ENCODE data around the gene OR1D2.
"Not testable (repeated sequence)": the region's sequence is repeated elsewhere in the genome, so short reads cannot be mapped to it uniquely, and the experiment has no call there.

OR1D2 gene, protein sequence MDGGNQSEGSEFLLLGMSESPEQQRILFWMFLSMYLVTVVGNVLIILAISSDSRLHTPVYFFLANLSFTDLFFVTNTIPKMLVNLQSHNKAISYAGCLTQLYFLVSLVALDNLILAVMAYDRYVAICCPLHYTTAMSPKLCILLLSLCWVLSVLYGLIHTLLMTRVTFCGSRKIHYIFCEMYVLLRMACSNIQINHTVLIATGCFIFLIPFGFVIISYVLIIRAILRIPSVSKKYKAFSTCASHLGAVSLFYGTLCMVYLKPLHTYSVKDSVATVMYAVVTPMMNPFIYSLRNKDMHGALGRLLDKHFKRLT

DNA sequence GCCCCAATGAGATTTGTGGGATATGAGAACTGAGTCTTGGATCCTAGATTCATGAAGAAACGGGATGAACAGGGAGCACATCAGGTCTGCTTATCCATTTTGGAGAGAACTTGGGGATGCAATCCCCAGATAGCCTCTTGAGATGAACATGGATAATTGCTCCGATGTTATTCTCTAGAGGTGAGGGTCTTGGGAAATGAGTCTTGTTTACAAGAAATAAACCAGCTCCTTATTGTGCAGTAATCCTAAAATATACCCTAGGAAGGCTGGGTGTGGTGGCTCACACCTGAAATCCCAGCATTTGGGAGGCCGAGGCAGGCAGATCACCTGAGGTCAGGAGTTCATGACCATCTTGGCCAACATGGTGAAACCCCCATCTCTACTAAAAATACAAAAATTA lies at the start of gene OR1D2:
TSS of gene OR1D2 (minus strand) at position 101 of the 400 bp plus-strand sequence. CDS start 11,426 bp downstream, outside the sequence.
- DNase-seq (ENCODE audit: low read depth in 2 of 2): no peak

DNA sequence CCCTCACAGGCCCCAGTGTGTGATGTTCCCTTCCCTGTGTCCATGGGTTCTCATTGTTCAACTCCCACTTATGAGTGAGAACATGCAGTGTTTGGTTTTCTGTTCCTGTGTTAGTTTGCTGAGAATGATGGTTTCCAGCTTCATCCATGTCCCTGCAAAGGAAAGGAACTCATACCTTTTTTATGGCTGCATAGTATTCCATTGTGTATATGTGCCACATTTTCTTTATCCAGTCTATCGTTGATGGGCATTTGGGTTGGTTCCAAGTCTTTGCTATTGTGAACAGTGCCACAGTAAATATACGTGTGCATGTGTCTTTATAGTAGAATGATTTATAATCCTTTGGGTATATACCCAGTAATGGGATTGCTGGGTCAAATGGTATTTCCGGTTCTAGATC lies 33.3 kb upstream of the OR1D2 start:
- DNase-seq (ENCODE audit: low read depth in 2 of 2): not testable (repeated sequence)

GRCh38 chr17:3127451-3127850 lies 23.2 kb upstream of the OR1D2 start, which contains the start of gene OR1G1:
TSS of gene OR1G1 (minus strand) at chr17:3127551. CDS start at chr17:3127551, 0 bp downstream.
- no peak for DNase-seq (ENCODE audit: low read depth in 2 of 2)

DNA sequence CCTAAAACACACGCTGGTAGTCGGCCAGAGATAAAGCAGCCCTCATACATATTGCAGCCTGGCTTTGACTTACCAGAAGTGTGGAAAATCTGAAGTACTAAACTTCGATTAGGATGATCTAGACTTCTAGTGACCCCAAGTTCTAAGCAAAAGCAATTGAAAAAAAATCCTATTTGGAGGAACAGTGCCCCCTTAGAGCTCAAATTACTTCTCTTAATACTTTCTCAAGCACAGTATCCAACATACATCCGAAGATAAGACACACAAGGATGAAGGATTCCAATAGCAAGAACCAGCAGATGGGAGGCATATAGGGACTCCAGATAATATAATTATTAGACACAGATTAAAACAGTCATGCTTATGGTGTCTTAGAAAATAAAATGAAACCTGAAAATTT lies 30.4 kb downstream of the OR1D2 start:
- DNase-seq (ENCODE audit: low read depth in 2 of 2): not testable (repeated sequence)

DNA sequence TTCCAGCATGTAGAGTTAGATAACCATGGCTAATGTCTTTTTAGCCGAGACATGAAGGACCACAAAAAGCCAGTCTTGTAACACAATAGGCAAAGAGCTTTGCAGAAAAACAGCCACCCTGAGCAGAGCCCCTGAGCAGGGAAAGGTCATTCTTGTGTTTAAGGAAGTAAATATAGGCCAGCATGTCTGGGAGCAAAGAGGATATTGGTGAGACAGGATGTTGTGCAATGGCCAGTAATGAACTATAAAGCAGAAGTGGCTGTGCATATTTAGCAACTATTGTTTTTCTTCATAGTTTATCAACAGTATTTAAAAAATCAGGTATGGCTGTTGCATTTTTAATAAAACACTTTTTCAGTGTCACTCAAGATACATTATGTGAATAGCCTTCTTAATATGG lies 39.0 kb downstream of the OR1D2 start:
- not testable (repeated sequence) for DNase-seq (ENCODE audit: low read depth in 2 of 2)

DNA sequence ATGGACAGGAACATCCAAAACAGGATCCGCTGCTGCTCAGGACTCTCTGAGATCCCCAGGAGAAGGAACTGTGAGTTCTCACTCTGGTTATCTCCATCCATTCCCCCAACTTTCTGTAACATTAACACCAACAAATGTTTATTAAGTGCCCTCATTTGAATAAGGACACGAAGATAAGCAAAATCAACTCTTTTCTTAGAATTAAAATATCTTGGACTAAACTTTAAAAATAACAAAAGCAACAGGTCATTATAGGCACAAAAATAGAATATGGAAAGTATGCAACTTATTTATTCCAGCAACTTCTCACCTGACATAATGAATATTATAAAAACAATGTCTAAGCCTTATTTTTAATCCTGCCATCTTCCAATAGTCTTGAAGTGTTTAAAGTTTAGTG lies 40.7 kb downstream of the OR1D2 start, which contains the start of gene OR1D5:
TSS of gene OR1D5 (minus strand) at position 101 of the 400 bp plus-strand sequence. CDS start at position 101, 0 bp downstream.
- not testable (repeated sequence) for DNase-seq (ENCODE audit: low read depth in 2 of 2)

- DNase-seq (ENCODE audit: low read depth in 2 of 2): not testable (repeated sequence)
Observed at GRCh38 chr17:3062824-3063377, 41.3 kb downstream of the OR1D2 start.

DNA sequence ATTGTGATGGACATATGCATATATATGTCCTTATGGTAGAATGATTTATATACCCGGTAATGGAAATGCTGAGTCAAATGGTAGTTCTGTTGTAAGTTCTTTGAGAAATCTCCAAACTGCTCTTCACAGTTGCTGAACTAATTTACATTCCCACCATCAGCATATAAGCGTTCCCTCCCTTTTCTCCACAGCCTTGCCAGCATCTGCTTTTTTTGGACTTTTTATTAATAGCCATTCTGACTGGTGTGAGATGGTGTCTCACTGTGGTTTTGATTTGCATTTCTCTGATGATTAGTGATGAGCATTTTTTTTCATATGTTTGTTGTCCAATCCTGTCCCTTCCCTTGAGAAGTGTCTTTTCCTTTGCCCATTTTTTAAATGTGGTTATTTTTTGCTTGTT lies 49.4 kb downstream of the OR1D2 start:
- DNase-seq (ENCODE audit: low read depth in 2 of 2): not testable (repeated sequence)

DNA sequence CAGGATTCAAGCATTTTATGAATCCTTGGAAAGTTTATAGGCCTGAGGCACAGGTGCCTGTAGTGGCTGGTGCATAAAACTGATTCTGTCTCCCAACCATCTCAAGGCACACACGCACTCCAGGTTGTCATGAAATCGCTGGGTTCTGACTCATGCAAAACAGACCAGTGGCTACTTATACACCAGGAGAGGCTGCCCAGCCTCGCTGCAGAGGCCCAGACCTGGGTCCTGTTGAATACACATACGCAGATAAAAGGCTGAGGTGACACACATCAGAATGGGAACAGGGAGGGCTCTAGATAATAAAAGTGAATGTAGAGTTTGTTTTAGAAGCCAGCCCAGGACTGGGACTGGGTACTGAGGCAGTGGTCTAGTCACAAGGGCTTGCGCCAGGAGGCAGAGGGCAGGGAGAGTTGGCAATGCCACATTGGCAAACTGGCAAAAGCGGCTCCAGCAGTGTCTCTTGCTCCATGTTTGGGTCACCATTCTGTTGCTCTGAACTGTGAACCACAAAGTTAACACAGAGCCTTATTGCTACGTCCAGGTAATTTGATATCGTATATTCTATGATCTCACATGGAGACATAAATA lies 54.4 kb downstream of the OR1D2 start:
- DNase-seq (ENCODE audit: low read depth in 2 of 2): no peak

GRCh38 chr17:3048727-3049471 lies 55.3 kb downstream of the OR1D2 start:
- DNase-seq (ENCODE audit: low read depth in 2 of 2): peak; percentile 91 to 93

DNA sequence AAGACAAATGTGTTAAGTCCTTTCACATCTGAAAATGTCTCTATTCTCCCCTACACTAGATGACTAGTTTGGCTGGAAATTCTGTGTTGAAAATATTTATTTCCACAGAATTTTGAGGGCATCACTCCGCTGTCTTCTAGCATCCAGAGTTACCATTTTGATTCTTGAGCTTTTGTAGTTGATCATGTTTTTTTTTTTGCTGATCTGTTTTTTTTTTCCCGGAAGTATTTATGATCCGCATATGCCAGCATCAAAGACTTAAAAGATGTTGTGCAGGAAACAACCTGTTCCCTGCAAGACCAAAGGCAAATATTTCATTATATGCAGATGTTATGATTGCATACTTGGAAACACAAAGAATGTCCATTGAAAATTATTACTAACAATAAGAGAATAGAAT lies 57.5 kb downstream of the OR1D2 start:
- no peak for DNase-seq (ENCODE audit: low read depth in 2 of 2)

- DNase-seq (ENCODE audit: low read depth in 2 of 2): no peak
Observed at GRCh38 chr17:3043737-3044365, 60.4 kb downstream of the OR1D2 start.

DNA sequence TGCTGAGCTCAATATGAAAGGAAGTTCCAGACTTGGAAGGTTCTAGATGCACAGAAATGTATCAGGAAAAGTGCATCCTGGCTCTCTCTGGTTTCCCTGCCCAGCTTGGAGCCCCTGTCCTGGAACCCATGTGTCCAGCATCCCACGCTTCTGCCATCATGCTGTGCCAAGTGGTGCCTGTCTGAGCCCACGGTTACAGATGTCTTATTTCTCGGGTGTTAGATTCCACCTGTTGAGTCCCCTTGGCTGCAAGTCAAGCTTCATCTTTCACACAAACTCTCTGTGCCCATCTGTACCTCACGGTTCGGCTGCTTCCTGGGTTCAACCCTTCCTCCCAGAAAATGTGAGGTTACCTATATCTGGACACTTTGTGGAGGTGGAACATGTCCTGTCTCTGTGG lies 63.3 kb downstream of the OR1D2 start:
- DNase-seq (ENCODE audit: low read depth in 2 of 2): no peak

- DNase-seq (ENCODE audit: low read depth in 2 of 2): no peak
Observed at GRCh38 chr17:3039736-3040135, 64.5 kb downstream of the OR1D2 start.

DNA sequence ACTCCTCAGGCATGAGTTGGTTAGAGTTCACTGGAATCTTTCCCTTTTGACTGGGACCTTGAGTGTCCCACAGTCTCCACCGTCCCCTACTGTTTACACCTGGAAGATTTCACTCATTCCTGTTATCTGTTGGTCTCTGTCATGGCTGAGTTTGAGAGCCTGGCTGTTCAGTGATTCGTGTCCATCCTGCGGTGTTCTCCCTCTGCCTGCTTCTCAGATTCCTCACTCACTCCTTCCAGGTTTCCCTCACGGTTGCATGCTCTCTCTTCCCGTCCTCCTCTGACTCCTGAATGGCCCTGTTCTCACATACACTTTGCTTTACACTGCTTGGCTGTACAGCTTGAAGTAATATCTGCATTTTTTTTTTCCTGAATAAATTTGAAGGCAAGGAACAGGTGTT lies 65.3 kb downstream of the OR1D2 start:
- DNase-seq (ENCODE audit: low read depth in 2 of 2): no peak
